ENCODE measurements around the gene KCNE5. TPM values are rescaled to one million over a fixed set of nuclear protein-coding genes. Genes with fewer than 3 reads are reported as not detected.
"Not testable (repeated sequence)": the region's sequence is repeated elsewhere in the genome, so short reads cannot be mapped to it uniquely, and the experiment has no call there.

The KCNE5 gene
- total and polyA plus RNA-seq, 10 of the 15 experiments (the other 5 are each of a cell fraction or from before 2014, with no cell fraction given): 0.08 to 0.54 (median 0.40) TPM

DNA sequence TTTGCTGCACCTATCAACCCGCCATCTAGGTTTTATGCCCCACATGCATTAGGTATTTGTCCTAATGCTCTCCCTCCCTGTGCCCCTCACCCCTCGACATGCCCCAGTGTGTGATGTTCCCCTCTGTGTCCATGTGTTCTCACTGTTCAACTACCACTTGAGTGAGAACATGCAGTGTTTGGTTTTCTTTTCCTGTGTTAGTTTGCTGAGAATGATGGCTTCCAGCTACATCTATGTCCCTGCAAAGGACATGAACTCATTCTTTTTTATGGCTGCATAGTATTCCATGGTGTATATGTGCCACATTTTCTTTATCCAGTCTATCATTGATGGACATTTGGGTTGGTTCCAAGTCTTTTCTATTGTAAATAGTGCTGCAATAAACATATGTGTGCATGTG lies 12.5 kb upstream of the KCNE5 start:
- FAIRE-seq; ATAC-seq; H3K27me3 ChIP-seq (replicated peaks in 1 of 2; ENCODE audit: control insufficient read depth in 2 of 2, insufficient read depth in 2 of 2, low read length in 1 of 2); BruUV-seq (replicated peaks); CTCF ChIA-PET; H3K79me2 ChIP-seq (ENCODE audit: control insufficient read depth, insufficient read depth, low read length); H3K4me1 ChIP-seq (ENCODE audit: control insufficient read depth, insufficient read depth, low read length); POLR2A ChIA-PET; H3K9ac ChIP-seq (ENCODE audit: control insufficient read depth, insufficient read depth, low read length); in situ Hi-C loops (cut with MboI); H3K9me3 ChIP-seq (replicated peaks; ENCODE audit: control insufficient read depth, insufficient read depth, low read length); H3K27ac ChIP-seq (ENCODE audit: control insufficient read depth, insufficient read depth); H3K4me3 ChIP-seq; DNase-seq (ENCODE audit: low read depth, low spot score); H2AFZ ChIP-seq (ENCODE audit: control insufficient read depth, low read depth, low read length); H4K20me1 ChIP-seq (ENCODE audit: control insufficient read depth, insufficient read depth); RAD21 ChIA-PET (ENCODE audit: unreplicated experiment); H3K36me3 ChIP-seq (ENCODE audit: control insufficient read depth in 2 of 2, insufficient read depth in 2 of 2, low read length in 1 of 2); H3K4me2 ChIP-seq (ENCODE audit: control insufficient read depth, insufficient read depth): not testable (repeated sequence)
- SMC1A ChIA-PET (ENCODE audit: uncharacterized antibody, unreplicated experiment): interaction anchor here (1.8 to 4.7 kb wide), 2 partner anchors 152 to 254 kb away, joined by 6 to 37 read pairs; no protein-coding TSS in a partner anchor
- WGBS (ENCODE audit: insufficient coverage, insufficient replicate concordance, low lambda C conversion rate, missing lambda C conversion rate): 36% methylated on average over 2 of the region's 2 CpGs
- intact Hi-C loops (cut with micrococcal nuclease; ENCODE audit: unreplicated experiment): loop anchor here (10.0 kb wide), 1 partner anchor 943 kb away; no protein-coding TSS in a partner anchor

DNA sequence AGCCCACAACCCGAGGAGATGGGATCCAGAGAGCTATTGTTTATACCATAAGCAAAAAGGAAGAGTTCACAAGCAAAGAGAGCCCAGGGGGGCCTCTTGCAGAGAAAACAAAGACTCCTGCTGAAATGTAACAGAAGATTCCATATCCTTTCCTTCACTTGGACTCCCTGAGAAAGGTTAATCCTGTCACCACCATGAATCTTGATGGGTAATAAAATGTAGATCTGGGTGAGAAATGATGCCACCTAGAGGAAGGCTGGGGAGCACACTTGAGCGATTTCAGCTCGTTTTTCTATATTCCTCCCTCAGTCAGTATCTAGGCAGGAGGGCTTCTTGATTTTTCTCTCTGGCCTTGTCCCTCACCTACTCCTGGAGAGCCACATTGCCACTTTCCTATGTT lies 10.2 kb upstream of the KCNE5 start:
- no peak overlapping the region for H3K4me3 ChIP-seq
- no peaks in the 10 kb centered on the region; the same call in 1 of the 2 replicates for H4K20me1 ChIP-seq (ENCODE audit: control insufficient read depth, insufficient read depth)
- no TSS peak for BruUV-seq (replicated peaks)
- RAD21 ChIA-PET (ENCODE audit: unreplicated experiment): interaction anchor here (1.0 to 2.3 kb wide), 9 partner anchors 77 to 935 kb away, joined by 3 to 12 read pairs (median 5); no protein-coding TSS in a partner anchor
- FAIRE-seq (no peak), ATAC-seq (peak; percentile 86), DNase-seq (ENCODE audit: low read depth, low spot score) (no peak)
- in situ Hi-C loops (cut with MboI) (no loop called here), intact Hi-C loops (cut with micrococcal nuclease; ENCODE audit: unreplicated experiment) (loop anchor here (10.0 kb wide), 1 partner anchor 940 kb away; no protein-coding TSS in a partner anchor)
- WGBS (ENCODE audit: insufficient coverage, insufficient replicate concordance, low lambda C conversion rate, missing lambda C conversion rate): 17% methylated on average over 3 of the region's 3 CpGs
- no peak overlapping the region for H3K27ac ChIP-seq (ENCODE audit: control insufficient read depth, insufficient read depth)
- H3K27me3 ChIP-seq (replicated peaks in 1 of 2; ENCODE audit: control insufficient read depth in 2 of 2, insufficient read depth in 2 of 2, low read length in 1 of 2): no peaks in the 10 kb centered on the region
- no peaks in the 10 kb centered on the region for H3K4me1 ChIP-seq (ENCODE audit: control insufficient read depth, insufficient read depth, low read length)
- SMC1A ChIA-PET (ENCODE audit: uncharacterized antibody, unreplicated experiment): interaction anchor here (0.8 to 4.7 kb wide), 10 partner anchors 8 to 255 kb away, joined by 3 to 37 read pairs (median 4); no protein-coding TSS in a partner anchor
- H3K4me2 ChIP-seq (ENCODE audit: control insufficient read depth, insufficient read depth): no peak overlapping the region
- POLR2A ChIA-PET: no interaction called here
- H3K36me3 ChIP-seq (ENCODE audit: control insufficient read depth in 2 of 2, insufficient read depth in 2 of 2, low read length in 1 of 2): no peaks in the 10 kb centered on the region
- no peaks in the 10 kb centered on the region for H3K9me3 ChIP-seq (replicated peaks; ENCODE audit: control insufficient read depth, insufficient read depth, low read length)
- CTCF ChIA-PET: interaction anchor here (0.6 to 5.5 kb wide), 36 partner anchors 8 to 936 kb away, joined by 3 to 94 read pairs (median 4); partner anchors contain the start of gene NXT2
- TF ChIP-seq RAD21 (IDR thresholded peaks at IDR 0.05; ENCODE audit: insufficient read depth, low read depth, low read length) (peak; percentile 26), NFXL1 (IDR thresholded peaks at IDR 0.05; ENCODE audit: borderline replicate concordance) (no peak), KLF5 (IDR thresholded peaks at IDR 0.05; ENCODE audit: partially characterized antibody) (no peak), SMC3 (IDR thresholded peaks at IDR 0.05; ENCODE audit: borderline replicate concordance, low read length) (peak; percentile 13; the same call in 1 of the 2 replicates), SRF (IDR thresholded peaks at IDR 0.05; ENCODE audit: low read depth in 2 of 2, low read length in 2 of 2) (no peak), YY1 (IDR thresholded peaks at IDR 0.05; ENCODE audit: low read depth, low read length) (no peak), NRF1 (conservative IDR thresholded peaks at IDR 0.05; ENCODE audit: low read depth, low read length) (no peak), ESRRA (IDR thresholded peaks at IDR 0.05; ENCODE audit: low read length) (no peak)
- TF ChIP-seq, protein P1, sequence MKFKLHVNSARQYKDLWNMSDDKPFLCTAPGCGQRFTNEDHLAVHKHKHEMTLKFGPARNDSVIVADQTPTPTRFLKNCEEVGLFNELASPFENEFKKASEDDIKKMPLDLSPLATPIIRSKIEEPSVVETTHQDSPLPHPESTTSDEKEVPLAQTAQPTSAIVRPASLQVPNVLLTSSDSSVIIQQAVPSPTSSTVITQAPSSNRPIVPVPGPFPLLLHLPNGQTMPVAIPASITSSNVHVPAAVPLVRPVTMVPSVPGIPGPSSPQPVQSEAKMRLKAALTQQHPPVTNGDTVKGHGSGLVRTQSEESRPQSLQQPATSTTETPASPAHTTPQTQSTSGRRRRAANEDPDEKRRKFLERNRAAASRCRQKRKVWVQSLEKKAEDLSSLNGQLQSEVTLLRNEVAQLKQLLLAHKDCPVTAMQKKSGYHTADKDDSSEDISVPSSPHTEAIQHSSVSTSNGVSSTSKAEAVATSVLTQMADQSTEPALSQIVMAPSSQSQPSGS (IDR thresholded peaks at IDR 0.05; ENCODE audit: low read length): no peak
- TF ChIP-seq, protein P2, sequence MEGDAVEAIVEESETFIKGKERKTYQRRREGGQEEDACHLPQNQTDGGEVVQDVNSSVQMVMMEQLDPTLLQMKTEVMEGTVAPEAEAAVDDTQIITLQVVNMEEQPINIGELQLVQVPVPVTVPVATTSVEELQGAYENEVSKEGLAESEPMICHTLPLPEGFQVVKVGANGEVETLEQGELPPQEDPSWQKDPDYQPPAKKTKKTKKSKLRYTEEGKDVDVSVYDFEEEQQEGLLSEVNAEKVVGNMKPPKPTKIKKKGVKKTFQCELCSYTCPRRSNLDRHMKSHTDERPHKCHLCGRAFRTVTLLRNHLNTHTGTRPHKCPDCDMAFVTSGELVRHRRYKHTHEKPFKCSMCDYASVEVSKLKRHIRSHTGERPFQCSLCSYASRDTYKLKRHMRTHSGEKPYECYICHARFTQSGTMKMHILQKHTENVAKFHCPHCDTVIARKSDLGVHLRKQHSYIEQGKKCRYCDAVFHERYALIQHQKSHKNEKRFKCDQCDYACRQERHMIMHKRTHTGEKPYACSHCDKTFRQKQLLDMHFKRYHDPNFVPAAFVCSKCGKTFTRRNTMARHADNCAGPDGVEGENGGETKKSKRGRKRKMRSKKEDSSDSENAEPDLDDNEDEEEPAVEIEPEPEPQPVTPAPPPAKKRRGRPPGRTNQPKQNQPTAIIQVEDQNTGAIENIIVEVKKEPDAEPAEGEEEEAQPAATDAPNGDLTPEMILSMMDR (IDR thresholded peaks at IDR 0.05 in 2 of 3, conservative IDR thresholded peaks at IDR 0.05 in 1 of 3; ENCODE audit: control insufficient read depth in 2 of 3, extremely low read depth in 1 of 3, insufficient read depth in 1 of 3, low read depth in 3 of 3, low read length in 3 of 3): peak; percentile 44 to 69 (median 50); a peak in 4 of 6 replicates
- H2AFZ ChIP-seq (ENCODE audit: control insufficient read depth, low read depth, low read length): no peak overlapping the region
- no peak overlapping the region for H3K9ac ChIP-seq (ENCODE audit: control insufficient read depth, insufficient read depth, low read length)
- H3K79me2 ChIP-seq (ENCODE audit: control insufficient read depth, insufficient read depth, low read length): no peaks in the 10 kb centered on the region
